Neural cell (in vitro differentiated cells): ENCODE data around the gene TMEM132A. TPM values are rescaled to one million over a fixed set of nuclear protein-coding genes. Genes with fewer than 3 reads are reported as not detected.

ENCODE experiments used
- H2AFZ ChIP-seq: fragments of 200-600, 300-800 bp; sonication (generic), shearing (Covaris generic); 2 replicates; pipeline ENCODE4 v1.6.0; 2014; ENCODE audit warnings: low read depth, mild to moderate bottlenecking, antibody characterized with exemption, low read length, moderate library complexity
- H3F3A ChIP-seq: fragments of 200-600 bp; shearing (Covaris generic); 2 replicates; pipeline ENCODE4 v1.6.1; 2016; ENCODE audit warnings: mild to moderate bottlenecking, moderate library complexity, mixed read lengths, antibody characterized with exemption, low read length; ENCODE audit not compliant: insufficient read depth, poor library complexity, severe bottlenecking
- H3K27ac ChIP-seq: fragments of 200-600, 300-800 bp; sonication (generic), shearing (Covaris generic); 2 replicates; pipeline ENCODE4 v1.5.1; 2014; ENCODE audit warnings: mild to moderate bottlenecking, low read length, moderate library complexity
- H3K27me3 ChIP-seq: fragments of 300-800, 200-600 bp; sonication (generic), shearing (Covaris generic); 2 replicates; pipeline ENCODE4 v1.6.0; 2014; ENCODE audit warnings: mild to moderate bottlenecking, low read depth, low read length, moderate library complexity; ENCODE audit not compliant: insufficient read depth
- H3K36me3 ChIP-seq: fragments of 300-800, 200-600 bp; sonication (generic), shearing (Covaris generic); 2 replicates; pipeline ENCODE4 v1.5.1; 2014; ENCODE audit warnings: mild to moderate bottlenecking, antibody characterized with exemption, low read length, moderate library complexity; ENCODE audit not compliant: insufficient read depth
- H3K4me2 ChIP-seq: fragments of 300-800, 200-600 bp; sonication (generic), shearing (Covaris generic); 2 replicates; pipeline ENCODE4 v1.6.0; 2014; ENCODE audit warnings: mild to moderate bottlenecking, low read length
- H3K4me3 ChIP-seq: fragments of 300-800, 200-600 bp; sonication (generic), shearing (Covaris generic); 2 replicates; pipeline ENCODE4 v1.5.1; 2014; ENCODE audit warnings: mild to moderate bottlenecking, low read length, moderate library complexity
- H3K79me2 ChIP-seq: fragments of 200-600 bp; shearing (Covaris generic); replicated peaks from 2 replicates; pipeline ENCODE4 v1.6.0; 2014; ENCODE audit warnings: mild to moderate bottlenecking, low read length, moderate library complexity; ENCODE audit not compliant: insufficient read depth
- H3K9ac ChIP-seq: fragments of 300-800, 200-600 bp; sonication (generic), shearing (Covaris generic); 2 replicates; pipeline ENCODE4 v1.6.1; 2016; ENCODE audit warnings: mild to moderate bottlenecking, low read length, mixed read lengths
- H3K9me2 ChIP-seq: fragments of 200-600 bp; shearing (Covaris generic); 2 replicates; pipeline ENCODE4 v1.6.1; 2016; ENCODE audit warnings: mild to moderate bottlenecking, low read length, mixed read lengths; ENCODE audit not compliant: insufficient read depth
- H3K9me3 ChIP-seq: fragments of 200-600, 300-800 bp; sonication (generic), shearing (Covaris generic); 2 replicates; pipeline ENCODE4 v1.6.1; 2016; ENCODE audit warnings: mild to moderate bottlenecking, mixed run types, low read length, moderate library complexity, mixed read lengths
- H4K20me1 ChIP-seq: fragments of 200-600 bp; shearing (Covaris generic); 2 replicates; pipeline ENCODE4 v1.6.1; 2016; ENCODE audit warnings: mild to moderate bottlenecking, mixed run types; ENCODE audit not compliant: insufficient read depth
- EP300 ChIP-seq: fragments of 450-650 bp; conservative IDR thresholded peaks from 2 replicates; pipeline ENCODE4 v1.6.1; 2014; ENCODE audit warnings: antibody characterized with exemption, mild to moderate bottlenecking, moderate library complexity; ENCODE audit not compliant: poor library complexity, severe bottlenecking
- EZH2 ChIP-seq: fragments of 200-600, 300-800 bp; shearing (Covaris generic), sonication (generic); IDR thresholded peaks from 2 replicates; pipeline ENCODE4 v1.6.1; 2014; ENCODE audit warnings: antibody characterized with exemption, low read length, borderline replicate concordance, mild to moderate bottlenecking; ENCODE audit not compliant: insufficient read depth, poor library complexity, severe bottlenecking
- MXI1 ChIP-seq: fragments of 450-650 bp; conservative IDR thresholded peaks from 2 replicates; pipeline ENCODE4 v1.6.1; 2014; ENCODE audit warnings: antibody characterized with exemption, mild to moderate bottlenecking; ENCODE audit not compliant: poor library complexity, severe bottlenecking
- POLR2AphosphoS5 ChIP-seq: IDR thresholded peaks from 2 replicates; pipeline ENCODE4 v1.6.1; 2012
- RAD21 ChIP-seq: fragments of 450-650 bp; conservative IDR thresholded peaks from 2 replicates; pipeline ENCODE4 v1.6.1; 2014; ENCODE audit warnings: antibody characterized with exemption, mild to moderate bottlenecking, moderate library complexity
- SMC3 ChIP-seq: fragments of 450-650 bp; conservative IDR thresholded peaks from 2 replicates; pipeline ENCODE4 v1.6.1; 2014; ENCODE audit warnings: antibody characterized with exemption, mild to moderate bottlenecking, moderate library complexity; ENCODE audit not compliant: poor library complexity
- TAF1 ChIP-seq: IDR thresholded peaks from 2 replicates; pipeline ENCODE4 v1.6.1; 2012; ENCODE audit warnings: low read depth
- polyA plus RNA-seq: library from polyadenylated mRNA; depleted of rRNA; stranded (reverse); fragments of >200 nt; gene quantifications from 2 replicates; pipeline ENCODE4 v1.2.3, GENCODE V29; 2014
- TF ChIP-seq, protein P1 (sequence below): IDR thresholded peaks from 2 replicates; pipeline ENCODE4 v1.6.1; 2012; ENCODE audit warnings: borderline replicate concordance
- TF ChIP-seq, protein P2 (sequence below): fragments of 450-650 bp; IDR thresholded peaks from 2 replicates; pipeline ENCODE4 v1.5.1; 2014; ENCODE audit warnings: antibody characterized with exemption, mild to moderate bottlenecking, moderate library complexity; ENCODE audit not compliant: poor library complexity, severe bottlenecking

TMEM132A gene
- polyA plus RNA-seq, 1 donor from 2014 or later, result 215 TPM

DNA sequence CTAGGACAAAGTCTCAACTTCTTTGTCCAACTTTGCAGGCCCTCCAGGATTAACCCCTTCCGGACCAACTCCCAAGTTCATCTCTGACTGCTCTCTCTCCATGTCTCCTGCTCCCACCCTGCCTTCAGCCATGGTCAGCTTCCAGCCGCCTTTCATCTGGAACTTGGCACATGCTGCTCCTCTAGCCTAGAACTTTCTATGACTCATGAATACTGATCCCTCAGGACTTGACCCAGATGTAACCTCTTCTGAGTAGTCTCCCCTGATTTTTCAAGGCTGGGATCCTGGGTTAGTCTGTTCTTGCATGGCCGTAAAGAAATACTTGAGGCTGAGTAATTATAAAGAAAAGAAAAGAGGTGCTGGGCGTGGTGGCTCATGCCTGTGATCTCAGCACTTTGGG lies 32.9 kb downstream of the TMEM132A start:
- H2AFZ ChIP-seq, result no peak overlapping the region
- peaks cover 5% of the 10 kb centered on the region for H3K27me3 ChIP-seq
- no peak overlapping the region for H3K4me2 ChIP-seq
- no peaks in the 10 kb centered on the region for H3K9me3 ChIP-seq
- H3K27ac ChIP-seq, result no peak overlapping the region
- H3K9me2 ChIP-seq, result no peaks in the 10 kb centered on the region
- no peaks in the 10 kb centered on the region for H3F3A ChIP-seq
- H3K36me3 ChIP-seq, result no peaks in the 10 kb centered on the region
- H3K9ac ChIP-seq, result no peak overlapping the region
- no peak overlapping the region for H3K4me3 ChIP-seq
- no peak for TF ChIP-seq TAF1
- TF ChIP-seq, protein P1, sequence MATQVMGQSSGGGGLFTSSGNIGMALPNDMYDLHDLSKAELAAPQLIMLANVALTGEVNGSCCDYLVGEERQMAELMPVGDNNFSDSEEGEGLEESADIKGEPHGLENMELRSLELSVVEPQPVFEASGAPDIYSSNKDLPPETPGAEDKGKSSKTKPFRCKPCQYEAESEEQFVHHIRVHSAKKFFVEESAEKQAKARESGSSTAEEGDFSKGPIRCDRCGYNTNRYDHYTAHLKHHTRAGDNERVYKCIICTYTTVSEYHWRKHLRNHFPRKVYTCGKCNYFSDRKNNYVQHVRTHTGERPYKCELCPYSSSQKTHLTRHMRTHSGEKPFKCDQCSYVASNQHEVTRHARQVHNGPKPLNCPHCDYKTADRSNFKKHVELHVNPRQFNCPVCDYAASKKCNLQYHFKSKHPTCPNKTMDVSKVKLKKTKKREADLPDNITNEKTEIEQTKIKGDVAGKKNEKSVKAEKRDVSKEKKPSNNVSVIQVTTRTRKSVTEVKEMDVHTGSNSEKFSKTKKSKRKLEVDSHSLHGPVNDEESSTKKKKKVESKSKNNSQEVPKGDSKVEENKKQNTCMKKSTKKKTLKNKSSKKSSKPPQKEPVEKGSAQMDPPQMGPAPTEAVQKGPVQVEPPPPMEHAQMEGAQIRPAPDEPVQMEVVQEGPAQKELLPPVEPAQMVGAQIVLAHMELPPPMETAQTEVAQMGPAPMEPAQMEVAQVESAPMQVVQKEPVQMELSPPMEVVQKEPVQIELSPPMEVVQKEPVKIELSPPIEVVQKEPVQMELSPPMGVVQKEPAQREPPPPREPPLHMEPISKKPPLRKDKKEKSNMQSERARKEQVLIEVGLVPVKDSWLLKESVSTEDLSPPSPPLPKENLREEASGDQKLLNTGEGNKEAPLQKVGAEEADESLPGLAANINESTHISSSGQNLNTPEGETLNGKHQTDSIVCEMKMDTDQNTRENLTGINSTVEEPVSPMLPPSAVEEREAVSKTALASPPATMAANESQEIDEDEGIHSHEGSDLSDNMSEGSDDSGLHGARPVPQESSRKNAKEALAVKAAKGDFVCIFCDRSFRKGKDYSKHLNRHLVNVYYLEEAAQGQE, result no peak
- no peak for TF ChIP-seq RAD21
- TF ChIP-seq POLR2AphosphoS5, result no peak
- TF ChIP-seq MXI1, result no peak
- H4K20me1 ChIP-seq, result no peaks in the 10 kb centered on the region
- H3K79me2 ChIP-seq, result no peaks in the 10 kb centered on the region

DNA sequence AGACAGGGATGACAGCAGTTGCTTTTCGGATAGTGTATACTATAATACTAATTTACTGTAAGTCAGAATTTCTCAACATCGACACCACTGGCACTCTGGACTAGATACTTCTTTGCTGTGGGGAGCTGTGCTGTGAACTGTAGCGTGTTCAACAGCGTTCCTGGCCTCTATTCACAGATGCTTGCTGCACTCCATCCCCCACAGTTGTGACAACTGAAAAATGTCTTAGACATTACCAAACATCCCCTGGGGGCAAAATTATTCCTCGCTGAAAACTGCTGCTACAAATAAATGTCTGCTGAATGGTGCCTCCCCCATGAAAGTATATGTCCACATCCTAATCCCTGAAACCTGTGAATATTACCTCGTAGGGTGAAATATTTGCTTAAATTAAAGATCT lies 35.2 kb downstream of the TMEM132A start:
- H3K36me3 ChIP-seq, result no peaks in the 10 kb centered on the region
- no peaks in the 10 kb centered on the region for H3F3A ChIP-seq
- peak overlapping the region; percentile 13 for H3K4me2 ChIP-seq
- no peak overlapping the region for H3K27ac ChIP-seq
- no peaks in the 10 kb centered on the region for H3K27me3 ChIP-seq
- no peak for TF ChIP-seq RAD21
- TF ChIP-seq EP300, result peak; percentile 58
- TF ChIP-seq, protein P1, result no peak
- TF ChIP-seq POLR2AphosphoS5, result peak; percentile 88
- peak overlapping the region; percentile 28 for H3K4me3 ChIP-seq
- no peak overlapping the region for H2AFZ ChIP-seq
- H3K79me2 ChIP-seq, result no peaks in the 10 kb centered on the region
- H3K9ac ChIP-seq, result no peak overlapping the region
- no peaks in the 10 kb centered on the region for H3K9me2 ChIP-seq
- no peaks in the 10 kb centered on the region for H4K20me1 ChIP-seq
- H3K9me3 ChIP-seq, result no peaks in the 10 kb centered on the region

DNA sequence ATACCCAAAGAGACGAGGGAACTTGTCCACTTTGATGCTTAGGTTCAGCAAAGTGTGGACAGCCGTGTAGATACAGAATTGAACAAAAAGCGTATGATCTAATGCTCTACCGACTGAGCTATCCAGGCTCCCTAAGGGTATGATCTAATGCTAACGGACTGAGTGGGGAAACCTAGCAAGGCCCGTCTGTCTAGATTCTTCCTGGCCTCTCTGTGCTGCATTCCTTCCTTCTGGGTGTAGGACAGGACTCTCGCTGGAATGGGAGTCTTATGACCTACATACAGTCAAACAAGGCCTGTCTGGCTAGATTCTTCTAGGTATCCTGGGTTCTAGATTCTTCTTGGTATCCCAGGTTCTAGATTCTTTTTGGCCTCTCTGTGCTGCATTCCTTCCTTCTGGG lies 36.1 kb downstream of the TMEM132A start:
- Histone ChIP-seq H3K36me3 (no peaks in the 10 kb centered on the region), H3K4me3 (no peak overlapping the region), H3K9ac (no peak overlapping the region), H3F3A (no peaks in the 10 kb centered on the region), H3K9me2 (no peaks in the 10 kb centered on the region), H3K9me3 (no peaks in the 10 kb centered on the region), H3K4me2 (no peak overlapping the region), H2AFZ (no peak overlapping the region), H3K27ac (no peak overlapping the region), H4K20me1 (no peaks in the 10 kb centered on the region), H3K27me3 (no peaks in the 10 kb centered on the region), H3K79me2 (no peaks in the 10 kb centered on the region)
- TF ChIP-seq SMC3 (no peak), TAF1 (no peak), EP300 (no peak), MXI1 (no peak), RAD21 (no peak), POLR2AphosphoS5 (no peak), EZH2 (no peak)
- TF ChIP-seq, protein P2, sequence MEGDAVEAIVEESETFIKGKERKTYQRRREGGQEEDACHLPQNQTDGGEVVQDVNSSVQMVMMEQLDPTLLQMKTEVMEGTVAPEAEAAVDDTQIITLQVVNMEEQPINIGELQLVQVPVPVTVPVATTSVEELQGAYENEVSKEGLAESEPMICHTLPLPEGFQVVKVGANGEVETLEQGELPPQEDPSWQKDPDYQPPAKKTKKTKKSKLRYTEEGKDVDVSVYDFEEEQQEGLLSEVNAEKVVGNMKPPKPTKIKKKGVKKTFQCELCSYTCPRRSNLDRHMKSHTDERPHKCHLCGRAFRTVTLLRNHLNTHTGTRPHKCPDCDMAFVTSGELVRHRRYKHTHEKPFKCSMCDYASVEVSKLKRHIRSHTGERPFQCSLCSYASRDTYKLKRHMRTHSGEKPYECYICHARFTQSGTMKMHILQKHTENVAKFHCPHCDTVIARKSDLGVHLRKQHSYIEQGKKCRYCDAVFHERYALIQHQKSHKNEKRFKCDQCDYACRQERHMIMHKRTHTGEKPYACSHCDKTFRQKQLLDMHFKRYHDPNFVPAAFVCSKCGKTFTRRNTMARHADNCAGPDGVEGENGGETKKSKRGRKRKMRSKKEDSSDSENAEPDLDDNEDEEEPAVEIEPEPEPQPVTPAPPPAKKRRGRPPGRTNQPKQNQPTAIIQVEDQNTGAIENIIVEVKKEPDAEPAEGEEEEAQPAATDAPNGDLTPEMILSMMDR, result no peak
- TF ChIP-seq, protein P1, result no peak
